ENCODE data around the gene COL4A1.

DNA sequence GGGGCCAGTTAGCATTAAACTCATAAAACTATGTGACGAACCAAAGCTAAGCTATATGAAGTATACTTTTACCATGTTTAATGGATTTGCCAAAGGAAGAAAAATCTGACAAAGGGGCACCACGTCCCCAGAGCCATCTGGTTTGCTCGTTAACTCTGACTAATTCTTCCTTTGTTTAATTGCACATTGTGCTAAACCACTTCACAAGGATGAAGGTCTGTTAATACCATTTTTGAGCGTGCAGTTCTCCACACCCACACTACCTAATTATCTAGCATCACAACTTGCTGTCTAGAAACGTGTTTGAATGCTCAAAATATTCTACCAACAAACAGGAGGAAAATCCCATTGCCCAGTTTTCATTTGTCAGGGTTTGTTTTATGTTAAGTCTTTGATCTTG is 74.8 kb downstream of the COL4A1 start:
- TF ChIP-seq, protein P1, sequence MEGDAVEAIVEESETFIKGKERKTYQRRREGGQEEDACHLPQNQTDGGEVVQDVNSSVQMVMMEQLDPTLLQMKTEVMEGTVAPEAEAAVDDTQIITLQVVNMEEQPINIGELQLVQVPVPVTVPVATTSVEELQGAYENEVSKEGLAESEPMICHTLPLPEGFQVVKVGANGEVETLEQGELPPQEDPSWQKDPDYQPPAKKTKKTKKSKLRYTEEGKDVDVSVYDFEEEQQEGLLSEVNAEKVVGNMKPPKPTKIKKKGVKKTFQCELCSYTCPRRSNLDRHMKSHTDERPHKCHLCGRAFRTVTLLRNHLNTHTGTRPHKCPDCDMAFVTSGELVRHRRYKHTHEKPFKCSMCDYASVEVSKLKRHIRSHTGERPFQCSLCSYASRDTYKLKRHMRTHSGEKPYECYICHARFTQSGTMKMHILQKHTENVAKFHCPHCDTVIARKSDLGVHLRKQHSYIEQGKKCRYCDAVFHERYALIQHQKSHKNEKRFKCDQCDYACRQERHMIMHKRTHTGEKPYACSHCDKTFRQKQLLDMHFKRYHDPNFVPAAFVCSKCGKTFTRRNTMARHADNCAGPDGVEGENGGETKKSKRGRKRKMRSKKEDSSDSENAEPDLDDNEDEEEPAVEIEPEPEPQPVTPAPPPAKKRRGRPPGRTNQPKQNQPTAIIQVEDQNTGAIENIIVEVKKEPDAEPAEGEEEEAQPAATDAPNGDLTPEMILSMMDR (optimal IDR thresholded peaks at IDR 0.05 in 1 of 3, IDR thresholded peaks at IDR 0.05 in 1 of 3, conservative IDR thresholded peaks at IDR 0.05 in 1 of 3; ENCODE audit: extremely low read depth in 1 of 3, insufficient read depth in 2 of 3, low read length in 3 of 3): no peak
- no peak for TF ChIP-seq EZH2 (IDR thresholded peaks at IDR 0.05; ENCODE audit: low read length)

Data from keratinocyte (primary cell).